Umbilical cord (tissue), 2 donors: ENCODE data around the gene CAPZA1. TPM values are rescaled to one million over a fixed set of nuclear protein-coding genes. Genes with fewer than 3 reads are reported as not detected.

Source experiments
- DNase-seq: peaks from one replicate; pipeline ENCODE4 v3.0.0-alpha.2; 2015; ENCODE audit warnings: low spot score
- total RNA-seq: library from RNA; depleted of rRNA; stranded (reverse); fragments of >200 nt; gene quantifications from one replicate; pipeline ENCODE4 v1.2.3, GENCODE V29; 2014; ENCODE audit warnings: low replicate concordance; ENCODE audit not compliant: insufficient read depth

Gene CAPZA1
- total RNA-seq, 1 donor from 2014 or later = 156 TPM

DNA sequence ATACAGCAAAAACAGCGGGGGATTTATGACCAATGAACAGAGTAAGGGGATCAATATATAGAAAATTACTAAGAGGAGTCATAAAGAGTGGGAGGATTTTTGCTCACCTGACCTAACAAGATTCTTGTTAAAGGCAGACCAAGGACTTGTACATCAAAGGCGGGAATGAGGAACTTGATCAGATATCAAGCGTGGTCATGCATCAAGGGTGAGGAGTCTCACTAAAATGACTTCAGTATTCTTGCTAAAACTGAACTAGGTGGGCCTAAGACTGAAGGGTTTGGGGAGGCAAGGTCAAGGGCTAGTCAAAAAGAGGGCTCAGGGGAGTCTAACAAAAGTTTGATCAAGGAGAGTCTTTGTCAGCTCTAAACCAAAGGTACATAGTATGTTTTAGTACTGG is 56.9 kb downstream of the CAPZA1 start:
- DNase-seq = no peak

DNA sequence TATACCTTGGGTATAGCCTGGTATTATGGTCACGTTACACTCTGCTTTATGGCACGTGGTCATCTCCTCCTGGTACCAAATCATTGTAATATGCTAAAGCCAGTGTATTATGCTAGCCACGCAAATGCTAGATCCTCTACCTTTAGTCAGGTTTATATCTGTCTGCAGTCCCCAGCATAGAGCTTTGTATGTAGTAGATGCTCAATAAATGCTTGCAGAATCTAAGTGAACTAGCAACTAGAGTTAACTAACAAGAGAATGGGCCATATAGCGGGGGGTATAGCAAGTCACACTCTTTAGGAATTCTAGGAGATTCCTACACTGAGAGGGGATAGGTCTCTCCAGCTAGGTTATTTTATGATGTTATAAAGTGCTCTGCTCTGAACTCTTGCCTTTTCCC is 57.9 kb downstream of the CAPZA1 start:
- no peak for DNase-seq

DNA sequence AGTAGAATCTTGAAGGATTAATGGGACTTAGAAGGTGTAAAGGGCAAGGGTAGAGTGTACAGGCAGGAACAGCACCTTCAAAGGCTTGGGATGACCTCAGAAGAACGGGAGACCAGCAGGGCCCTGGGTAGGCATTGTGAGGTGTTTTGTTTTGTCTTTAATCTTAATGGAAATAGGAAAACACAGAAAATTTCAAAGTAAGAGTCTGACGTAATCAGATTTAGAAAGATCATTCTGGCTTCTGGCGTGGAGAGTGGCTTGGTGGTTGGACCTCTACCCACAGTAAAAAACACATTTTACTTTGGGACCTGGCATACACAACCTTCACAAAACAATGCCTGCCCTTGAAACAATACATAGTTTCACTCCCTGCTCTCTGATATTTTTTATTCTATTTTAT is 59.0 kb downstream of the CAPZA1 start:
- DNase-seq = no peak

DNA sequence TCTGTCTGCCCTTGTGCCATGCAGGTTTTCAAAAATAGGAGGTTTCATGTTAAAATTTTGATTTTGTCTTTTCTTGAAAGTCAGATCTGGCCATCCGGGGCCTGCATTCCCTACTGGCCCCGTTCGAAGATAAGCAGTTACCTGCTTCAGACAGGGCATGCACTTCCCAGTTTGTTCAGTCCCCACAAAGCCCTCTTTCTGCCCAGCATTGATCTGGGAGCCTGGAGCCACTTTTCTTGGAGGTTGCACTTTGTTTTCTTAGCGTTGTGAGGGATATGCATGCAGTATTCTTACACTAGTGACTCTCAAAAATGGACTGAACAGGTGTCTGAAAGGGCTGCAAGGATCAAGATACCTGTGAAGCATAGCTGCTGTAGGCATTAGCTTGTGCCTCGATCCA is 66.3 kb downstream of the CAPZA1 start:
- no peak for DNase-seq

DNA sequence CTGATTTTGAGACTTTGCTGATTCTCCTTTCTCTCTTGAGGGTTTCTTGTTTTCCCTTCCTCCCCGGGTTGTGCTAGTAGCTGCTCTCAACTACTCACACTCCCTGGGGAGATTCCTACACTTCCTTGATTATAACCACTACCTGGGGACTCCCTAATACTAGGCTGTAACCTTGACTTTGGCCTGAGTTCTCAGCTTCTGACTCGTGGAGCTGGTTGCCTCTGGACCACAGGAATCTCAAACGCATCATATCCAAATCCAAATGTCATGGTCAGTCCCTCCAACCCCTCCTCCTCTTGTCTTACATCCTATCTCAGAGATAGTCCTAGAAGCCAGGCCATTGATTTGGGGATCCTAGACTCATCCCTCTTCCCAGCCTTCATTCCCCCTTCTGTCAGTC is 66.8 kb downstream of the CAPZA1 start:
- no peak for DNase-seq

DNA sequence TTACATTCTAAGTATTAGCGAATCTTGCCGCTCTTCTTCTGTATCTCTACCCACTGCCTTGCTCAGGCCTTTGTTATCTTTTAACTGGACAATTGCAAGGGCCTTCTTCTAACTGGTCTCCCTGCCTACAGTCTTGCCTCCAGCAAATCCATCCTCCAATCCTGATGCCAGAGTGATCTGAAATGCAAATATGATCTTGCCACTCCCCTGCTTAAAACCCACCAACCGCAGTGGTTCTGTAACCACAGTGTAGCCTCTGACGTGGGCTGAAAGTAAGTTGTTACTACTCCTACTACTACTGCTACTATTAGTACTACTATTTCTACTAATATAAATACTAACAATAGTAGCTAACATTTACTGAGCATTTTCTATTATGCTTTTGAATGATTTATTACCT is 67.2 kb downstream of the CAPZA1 start:
- DNase-seq = no peak

DNA sequence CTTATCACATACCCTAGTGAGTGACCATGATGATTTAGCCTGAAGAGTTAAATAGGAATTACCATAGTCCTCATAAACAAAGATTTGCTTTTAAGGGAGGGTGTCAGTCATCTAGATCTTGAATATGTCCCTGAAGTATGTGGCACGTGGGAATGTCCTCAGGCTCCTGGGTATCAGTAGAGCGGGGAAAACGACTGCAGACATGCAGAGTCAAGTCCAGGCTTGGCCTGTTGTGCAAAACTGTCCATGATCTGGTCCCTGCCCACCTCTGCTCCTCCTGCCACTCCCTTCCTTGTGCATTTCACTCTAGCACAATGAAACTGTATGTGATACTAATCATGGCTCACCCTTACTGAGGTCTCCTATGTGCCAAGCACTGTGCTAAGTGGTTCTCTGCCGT is 67.7 kb downstream of the CAPZA1 start:
- DNase-seq = peak; percentile 75

DNA sequence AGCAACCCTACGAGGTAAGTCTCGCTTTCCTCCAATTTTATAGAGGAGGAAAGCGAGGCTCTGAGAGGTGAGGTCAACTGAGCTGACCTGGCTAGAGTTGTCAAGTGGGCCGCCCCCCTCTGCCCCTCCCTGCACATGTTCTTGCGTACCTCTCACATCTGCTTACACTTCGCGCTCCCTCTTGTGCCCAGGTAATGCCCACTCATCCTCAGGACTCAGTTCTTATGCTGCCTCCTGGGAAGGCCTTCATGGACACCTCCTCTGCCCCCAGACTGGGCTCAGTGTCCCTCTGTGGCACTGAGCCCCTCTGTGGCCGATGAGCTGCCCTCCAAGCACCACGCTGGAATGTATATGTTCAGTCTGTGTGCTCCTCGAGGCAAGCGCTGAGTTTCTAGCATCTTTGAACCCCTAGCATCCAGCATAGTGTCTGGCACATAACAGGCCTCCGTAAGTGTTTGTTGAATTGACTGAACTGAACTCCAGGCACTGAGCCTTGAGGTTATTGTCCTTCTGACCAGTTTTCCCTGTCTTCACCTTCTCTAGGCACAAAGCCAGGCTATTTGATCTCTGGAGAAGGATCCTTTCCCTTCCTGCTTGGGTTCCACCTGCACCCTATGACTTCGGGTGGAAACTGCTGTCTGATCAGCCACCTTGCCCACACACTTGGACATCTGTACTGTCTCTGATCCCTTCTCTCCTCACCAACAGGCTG is 68.3 kb downstream of the CAPZA1 start:
- DNase-seq = no peak

DNA sequence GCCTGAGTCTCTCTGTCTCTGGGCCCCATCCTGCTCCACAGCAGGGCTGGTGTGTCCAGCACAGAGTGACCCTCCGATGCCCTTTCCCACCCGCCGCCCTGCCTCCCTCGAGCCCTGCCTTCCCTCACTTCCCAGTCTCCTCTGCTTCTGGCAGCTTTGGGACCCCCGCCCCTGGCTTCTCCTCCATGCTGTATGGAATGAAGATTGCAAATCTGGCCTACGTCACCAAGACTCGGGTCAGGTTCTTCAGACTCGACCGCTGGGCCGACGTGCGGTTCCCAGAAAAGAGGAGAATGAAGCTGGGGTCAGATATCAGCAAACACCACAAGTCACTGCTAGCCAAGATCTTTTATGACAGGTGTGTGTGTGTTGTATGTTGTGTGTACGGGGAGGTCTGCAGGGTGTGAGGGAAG is 69.2 kb downstream of the CAPZA1 start:
- no peak for DNase-seq

DNA sequence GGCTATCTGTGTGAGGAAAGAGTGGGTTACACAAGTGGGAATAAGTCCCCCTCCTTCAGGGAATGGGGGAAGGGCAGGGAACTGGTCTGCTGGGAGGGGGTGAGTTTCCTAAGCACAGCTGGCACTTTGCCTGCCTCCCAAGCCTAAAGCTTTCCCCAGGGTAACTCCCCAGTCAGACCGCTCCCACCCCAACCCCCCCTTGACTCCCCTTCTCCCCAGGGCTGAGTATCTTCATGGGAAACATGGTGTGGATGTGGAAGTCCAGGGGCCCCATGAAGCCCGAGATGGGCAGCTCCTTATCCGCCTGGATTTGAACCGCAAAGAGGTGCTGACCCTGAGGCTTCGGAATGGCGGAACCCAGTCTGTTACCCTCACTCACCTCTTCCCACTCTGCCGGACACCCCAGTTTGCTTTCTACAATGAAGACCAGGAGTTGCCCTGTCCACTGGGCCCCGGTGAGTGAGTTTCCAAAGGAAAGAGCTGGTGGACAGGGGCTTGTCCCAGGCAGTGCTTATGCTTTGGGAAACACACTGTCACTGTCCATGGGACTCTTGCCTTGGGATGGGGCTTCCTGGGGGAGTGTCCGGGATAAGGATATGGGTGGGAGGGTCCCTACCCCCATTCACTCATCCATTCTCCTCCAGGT is 69.7 kb downstream of the CAPZA1 start:
- no peak for DNase-seq

DNA sequence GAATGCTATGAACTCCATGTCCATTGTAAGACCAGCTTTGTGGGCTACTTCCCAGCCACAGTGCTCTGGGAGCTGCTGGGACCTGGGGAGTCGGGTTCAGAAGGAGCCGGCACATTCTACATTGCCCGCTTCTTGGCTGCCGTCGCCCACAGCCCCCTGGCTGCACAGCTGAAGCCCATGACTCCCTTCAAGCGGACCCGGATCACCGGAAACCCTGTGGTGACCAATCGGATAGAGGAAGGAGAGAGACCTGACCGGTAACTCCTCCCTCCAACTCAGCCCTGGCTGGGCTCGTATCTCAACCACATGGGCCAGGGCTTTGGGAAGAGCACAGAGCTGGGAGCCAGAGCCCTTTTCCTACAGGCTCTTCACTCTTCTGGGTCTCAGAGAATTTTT is 70.2 kb downstream of the CAPZA1 start:
- DNase-seq = no peak

DNA sequence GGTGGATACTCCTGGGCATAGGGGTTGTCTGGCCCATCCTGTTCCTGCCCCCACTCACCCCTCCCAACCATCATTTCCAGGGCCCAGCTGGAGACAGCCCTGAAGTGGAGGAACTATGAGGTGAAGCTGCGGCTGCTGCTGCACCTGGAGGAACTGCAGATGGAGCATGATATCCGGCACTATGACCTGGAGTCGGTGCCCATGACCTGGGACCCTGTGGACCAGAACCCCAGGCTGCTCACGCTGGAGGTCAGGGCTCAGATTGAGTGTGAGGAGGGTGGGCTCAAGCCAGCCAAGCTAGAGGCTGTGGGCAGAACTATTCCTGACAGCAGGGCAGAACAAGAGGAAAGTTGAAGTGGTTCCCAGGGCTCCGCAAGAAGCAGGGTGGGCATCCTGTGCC is 73.0 kb downstream of the CAPZA1 start:
- DNase-seq = no peak

DNA sequence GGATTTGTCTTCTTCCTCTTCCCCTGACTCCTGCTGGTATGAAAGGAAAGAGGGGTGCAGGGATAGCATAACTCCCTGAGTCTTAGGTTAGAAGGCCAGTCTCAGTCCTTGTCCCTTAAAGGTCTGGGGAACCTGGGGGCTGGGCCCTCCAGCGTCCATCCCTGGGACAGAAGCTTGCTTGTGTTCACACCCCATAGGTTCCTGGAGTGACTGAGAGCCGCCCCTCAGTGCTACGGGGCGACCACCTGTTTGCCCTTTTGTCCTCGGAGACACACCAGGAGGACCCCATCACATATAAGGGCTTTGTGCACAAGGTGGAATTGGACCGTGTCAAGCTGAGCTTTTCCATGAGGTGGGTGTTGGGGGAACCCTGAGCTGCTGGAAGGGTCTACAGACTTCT is 74.2 kb downstream of the CAPZA1 start:
- DNase-seq = no peak

DNA sequence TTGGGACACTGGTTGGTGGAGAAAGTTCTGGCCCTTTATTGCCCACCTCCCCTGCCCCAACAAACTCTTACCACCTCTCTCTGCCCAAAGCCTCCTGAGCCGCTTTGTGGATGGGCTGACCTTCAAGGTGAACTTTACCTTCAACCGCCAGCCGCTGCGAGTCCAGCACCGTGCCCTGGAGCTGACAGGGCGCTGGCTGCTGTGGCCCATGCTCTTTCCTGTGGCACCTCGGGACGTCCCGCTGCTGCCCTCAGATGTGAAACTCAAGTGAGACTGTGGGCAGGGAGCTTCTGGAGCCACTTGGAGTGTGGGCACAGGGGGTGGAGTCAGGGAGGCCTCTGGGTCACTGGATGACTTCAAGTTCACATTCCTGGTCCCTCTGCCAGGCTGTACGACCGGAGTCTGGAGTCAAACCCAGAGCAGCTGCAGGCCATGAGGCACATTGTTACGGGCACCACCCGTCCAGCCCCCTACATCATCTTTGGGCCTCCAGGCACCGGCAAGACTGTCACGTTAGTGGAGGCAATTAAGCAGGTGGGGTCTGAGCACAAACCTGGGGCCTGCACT is 74.8 kb downstream of the CAPZA1 start:
- no peak for DNase-seq

DNA sequence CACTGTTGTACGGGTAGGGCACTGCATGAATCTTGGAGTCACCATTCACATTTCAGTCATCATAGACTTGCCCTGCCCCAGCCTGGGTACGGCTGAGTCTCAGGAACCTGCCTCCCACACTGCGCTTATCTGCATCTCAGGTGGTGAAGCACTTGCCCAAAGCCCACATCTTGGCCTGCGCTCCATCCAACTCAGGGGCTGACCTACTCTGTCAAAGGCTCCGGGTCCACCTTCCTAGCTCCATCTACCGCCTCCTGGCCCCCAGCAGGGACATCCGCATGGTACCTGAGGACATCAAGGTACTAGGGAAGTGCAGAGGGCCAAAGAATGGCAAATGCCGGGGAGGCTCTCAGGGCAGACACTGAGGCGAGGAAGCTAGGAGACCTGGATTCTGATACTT is 75.6 kb downstream of the CAPZA1 start:
- DNase-seq = no peak

DNA sequence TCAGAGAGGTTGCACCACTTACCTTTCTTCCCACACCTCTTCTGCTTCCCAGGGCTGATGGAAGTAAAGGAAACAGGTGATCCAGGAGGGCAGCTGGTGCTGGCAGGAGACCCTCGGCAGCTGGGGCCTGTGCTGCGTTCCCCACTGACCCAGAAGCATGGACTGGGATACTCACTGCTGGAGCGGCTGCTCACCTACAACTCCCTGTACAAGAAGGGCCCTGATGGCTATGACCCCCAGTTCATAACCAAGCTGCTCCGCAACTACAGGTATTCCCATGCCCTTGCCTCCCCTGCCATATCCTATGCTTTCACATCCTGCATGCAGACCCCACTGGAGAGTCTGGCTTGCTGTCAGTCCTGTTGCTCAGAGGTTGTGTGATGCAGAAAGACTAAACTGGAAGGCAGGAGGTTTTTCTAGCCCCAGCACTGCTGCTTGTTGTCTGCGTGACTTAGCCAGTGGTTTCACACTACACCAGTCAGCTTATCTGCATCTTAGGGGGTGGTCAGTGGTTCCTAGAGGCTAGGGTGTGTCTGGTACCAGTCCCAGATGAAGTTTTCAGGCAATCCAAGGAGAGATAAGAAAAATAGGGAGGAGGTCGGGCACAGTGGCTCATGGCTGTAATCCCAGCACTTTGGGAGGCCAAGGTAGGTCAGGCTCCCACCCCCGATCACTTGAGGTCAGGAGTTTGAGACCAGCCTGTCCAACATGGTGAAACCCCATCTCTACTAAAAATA is 77.1 kb downstream of the CAPZA1 start:
- DNase-seq = no peak

DNA sequence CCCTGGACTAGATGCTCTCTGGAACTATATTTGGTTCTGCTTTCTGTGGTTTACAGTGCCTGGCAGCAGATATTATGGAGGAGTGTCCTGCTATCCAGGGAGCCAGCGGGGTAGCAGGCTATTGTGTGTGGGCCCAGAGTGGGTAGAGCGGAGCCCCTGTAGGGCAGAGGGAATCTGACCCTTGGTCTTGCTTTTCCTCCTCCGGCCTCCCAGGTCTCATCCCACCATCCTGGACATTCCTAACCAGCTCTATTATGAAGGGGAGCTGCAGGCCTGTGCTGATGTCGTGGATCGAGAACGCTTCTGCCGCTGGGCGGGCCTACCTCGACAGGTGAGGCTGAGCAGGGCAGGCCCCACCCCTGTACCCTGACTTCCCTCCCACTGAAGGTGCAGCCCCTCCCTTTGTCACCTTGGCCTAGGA is 78.2 kb downstream of the CAPZA1 start:
- DNase-seq = no peak

DNA sequence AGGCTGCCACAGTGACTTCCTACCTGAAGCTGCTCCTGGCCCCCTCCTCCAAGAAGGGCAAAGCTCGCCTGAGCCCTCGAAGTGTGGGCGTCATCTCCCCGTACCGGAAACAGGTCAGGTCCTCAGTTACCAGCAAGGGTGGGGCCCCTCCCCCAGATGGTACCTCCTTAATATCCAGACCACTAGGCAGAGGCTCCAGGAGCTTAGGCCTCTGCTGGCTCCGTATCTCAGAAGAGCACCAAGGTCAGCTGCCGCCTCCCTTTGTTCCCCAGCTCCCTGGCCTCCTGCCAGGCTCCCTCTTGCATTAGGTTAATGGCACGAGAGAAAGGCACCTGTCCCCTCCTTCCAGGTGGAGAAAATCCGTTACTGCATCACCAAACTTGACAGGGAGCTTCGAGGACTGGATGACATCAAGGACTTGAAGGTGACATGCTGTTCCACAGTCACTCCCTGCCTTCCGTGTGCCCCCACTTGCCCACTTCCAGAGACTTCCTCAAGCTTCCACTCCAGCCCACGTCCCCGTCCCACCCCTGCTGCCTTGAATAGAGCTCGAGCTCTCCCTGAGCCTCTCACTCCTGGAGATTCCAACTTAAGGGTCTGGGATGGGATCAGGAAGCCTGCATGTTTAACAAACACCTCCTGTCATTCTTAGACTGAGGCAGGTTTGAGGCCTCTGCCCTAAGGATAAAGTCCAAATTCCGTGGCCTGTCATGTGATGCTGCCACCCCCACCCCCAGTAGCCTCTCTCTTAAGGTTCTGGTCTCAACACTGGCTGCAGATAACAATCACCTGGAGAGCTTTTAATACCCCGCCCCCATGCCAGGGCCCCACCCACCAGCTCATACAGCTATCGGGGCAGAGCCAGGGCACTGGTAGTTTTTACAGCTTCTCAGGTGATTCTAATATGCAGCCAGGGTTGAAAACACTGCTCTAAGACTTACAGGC is 79.0 kb downstream of the CAPZA1 start:
- peak; percentile 45 for DNase-seq

DNA sequence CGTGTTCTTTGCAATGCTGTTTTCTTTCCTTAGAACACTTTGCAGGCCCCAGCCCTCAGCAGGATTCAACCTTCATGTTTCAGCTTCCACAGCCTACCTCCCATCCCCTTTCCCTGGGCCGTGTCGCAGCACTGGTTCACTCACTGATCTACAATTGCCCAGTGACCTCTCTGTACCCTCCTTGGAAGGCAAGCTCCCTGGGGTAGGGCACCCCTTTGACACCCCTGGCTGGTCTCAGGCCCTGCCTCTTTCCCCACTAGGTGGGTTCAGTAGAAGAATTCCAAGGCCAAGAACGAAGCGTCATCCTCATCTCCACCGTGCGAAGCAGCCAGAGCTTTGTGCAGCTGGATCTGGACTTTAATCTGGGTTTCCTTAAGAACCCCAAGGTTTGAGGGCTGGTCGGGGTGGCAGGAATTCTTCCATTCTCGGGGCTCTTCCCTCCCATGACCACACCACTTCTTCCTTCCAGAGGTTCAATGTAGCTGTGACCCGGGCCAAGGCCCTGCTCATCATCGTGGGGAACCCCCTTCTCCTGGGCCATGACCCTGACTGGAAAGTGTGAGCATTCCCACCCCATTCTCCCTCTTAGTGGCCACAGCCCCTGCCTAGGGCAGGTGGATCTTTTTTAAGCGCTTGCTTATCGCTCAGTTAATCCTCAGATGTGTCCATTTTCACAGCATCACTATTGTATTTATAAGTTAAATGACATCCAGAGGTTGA is 80.0 kb downstream of the CAPZA1 start:
- DNase-seq = no peak

DNA sequence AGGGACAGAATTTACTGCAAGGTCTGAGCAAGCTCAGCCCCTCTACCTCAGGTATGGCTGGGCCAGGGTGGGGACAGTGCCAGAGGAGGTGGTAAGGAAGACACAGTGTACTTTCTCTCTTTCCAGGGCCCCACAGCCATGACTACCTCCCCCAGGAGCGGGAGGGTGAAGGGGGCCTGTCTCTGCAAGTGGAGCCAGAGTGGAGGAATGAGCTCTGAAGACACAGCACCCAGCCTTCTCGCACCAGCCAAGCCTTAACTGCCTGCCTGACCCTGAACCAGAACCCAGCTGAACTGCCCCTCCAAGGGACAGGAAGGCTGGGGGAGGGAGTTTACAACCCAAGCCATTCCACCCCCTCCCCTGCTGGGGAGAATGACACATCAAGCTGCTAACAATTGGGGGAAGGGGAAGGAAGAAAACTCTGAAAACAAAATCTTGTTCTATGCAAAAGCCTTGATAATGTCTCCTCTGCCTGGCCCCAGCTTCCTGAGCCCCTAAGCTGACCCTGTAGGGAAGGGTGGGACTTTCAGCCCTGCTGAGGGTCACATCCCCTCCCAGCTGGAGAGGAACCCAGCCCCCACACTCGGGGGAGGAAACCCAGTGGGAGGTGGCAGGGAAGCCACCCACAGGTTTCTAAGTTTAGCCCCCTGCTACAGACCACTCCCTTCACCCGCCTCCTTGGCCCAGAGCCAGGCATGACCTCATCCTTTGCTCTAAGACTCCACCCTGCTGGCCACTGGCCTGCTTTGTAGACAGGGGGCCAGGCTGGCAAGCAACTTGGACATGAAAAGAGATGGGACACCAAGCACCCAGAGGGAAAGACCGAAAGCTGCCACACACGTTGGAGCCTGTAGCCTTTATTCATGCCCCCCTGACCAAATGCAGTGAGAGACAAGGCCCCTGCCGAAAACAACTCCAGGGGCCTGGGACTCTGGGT is 80.9 kb downstream of the CAPZA1 start:
- DNase-seq = peak; percentile 97
